ENCODE data around the gene TRIM14. TPM values are rescaled to one million over a fixed set of nuclear protein-coding genes. Genes with fewer than 3 reads are reported as not detected.
A peak's percentile ranks its signal among the peaks of the same experiment; 100 is the strongest.

TRIM14 gene
- total RNA-seq, 6 experiments from 2014 or later = 22.6 to 34.6 (median 27.3) TPM

DNA sequence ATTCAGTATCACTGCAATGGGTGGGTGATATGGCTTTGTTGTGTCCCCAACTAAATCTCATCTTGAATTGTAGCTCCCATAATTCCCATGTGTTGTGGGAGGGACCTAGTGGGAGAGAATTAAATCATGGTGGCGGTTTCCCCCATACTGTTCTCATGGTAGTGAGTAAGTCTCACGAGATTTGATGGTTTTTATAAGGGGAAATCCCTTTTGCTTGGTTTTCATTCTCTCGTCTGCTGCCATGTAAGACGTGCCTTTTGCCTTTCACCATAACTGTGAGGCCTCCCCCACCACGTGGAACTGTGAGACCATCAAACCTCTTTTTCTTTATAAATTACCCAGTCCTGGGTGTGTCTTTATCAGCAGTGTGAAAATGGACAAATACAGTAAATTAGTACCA, 72.0 kb downstream of the TRIM14 start:
- H3K27ac ChIP-seq = no peak overlapping the region
- no peak overlapping the region for H3K4me3 ChIP-seq
- no peaks in the 10 kb centered on the region for H3K9me3 ChIP-seq
- WGBS (ENCODE audit: insufficient coverage, low coverage, low lambda C conversion rate, missing lambda C conversion rate) = 70% methylated on average over 5 of the region's 5 CpGs
- no peaks in the 10 kb centered on the region for H3K36me3 ChIP-seq
- ATAC-seq = no peak
- no peak for DNase-seq
- H3K27me3 ChIP-seq = no peaks in the 10 kb centered on the region
- intact Hi-C loops (cut with DNase I) = no loop called here
- TF ChIP-seq, protein P1, sequence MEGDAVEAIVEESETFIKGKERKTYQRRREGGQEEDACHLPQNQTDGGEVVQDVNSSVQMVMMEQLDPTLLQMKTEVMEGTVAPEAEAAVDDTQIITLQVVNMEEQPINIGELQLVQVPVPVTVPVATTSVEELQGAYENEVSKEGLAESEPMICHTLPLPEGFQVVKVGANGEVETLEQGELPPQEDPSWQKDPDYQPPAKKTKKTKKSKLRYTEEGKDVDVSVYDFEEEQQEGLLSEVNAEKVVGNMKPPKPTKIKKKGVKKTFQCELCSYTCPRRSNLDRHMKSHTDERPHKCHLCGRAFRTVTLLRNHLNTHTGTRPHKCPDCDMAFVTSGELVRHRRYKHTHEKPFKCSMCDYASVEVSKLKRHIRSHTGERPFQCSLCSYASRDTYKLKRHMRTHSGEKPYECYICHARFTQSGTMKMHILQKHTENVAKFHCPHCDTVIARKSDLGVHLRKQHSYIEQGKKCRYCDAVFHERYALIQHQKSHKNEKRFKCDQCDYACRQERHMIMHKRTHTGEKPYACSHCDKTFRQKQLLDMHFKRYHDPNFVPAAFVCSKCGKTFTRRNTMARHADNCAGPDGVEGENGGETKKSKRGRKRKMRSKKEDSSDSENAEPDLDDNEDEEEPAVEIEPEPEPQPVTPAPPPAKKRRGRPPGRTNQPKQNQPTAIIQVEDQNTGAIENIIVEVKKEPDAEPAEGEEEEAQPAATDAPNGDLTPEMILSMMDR (IDR thresholded peaks at IDR 0.05) = no peak
- no peak for TF ChIP-seq POLR2A (IDR thresholded peaks at IDR 0.05)
- no peaks in the 10 kb centered on the region for H3K4me1 ChIP-seq

DNA sequence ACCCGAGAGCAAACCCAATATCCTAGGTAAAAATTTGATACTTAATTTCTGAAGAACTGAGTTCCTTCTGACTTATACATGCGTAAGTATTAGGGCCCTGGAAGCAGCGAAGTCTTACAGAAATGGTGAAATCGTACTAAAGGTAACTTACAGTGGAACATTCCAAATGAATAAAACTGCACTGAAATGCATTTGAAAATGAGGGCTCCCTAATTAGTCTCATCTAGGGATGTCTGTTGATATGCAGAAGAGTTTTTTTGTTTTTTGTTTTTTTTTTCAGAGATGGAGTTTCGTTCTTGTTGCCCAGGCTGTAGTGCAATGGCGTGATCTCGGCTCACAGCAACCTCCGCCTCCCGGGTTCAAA, 72.9 kb downstream of the TRIM14 start:
- H3K4me1 ChIP-seq = no peaks in the 10 kb centered on the region
- no peak overlapping the region for H3K4me3 ChIP-seq
- H3K9me3 ChIP-seq = no peaks in the 10 kb centered on the region
- DNase-seq (no peak), ATAC-seq (no peak)
- H3K27ac ChIP-seq = no peak overlapping the region
- no peaks in the 10 kb centered on the region for H3K36me3 ChIP-seq
- intact Hi-C loops (cut with DNase I) = no loop called here
- TF ChIP-seq, protein P1 (IDR thresholded peaks at IDR 0.05) = no peak
- no peak for TF ChIP-seq POLR2A (IDR thresholded peaks at IDR 0.05)
- H3K27me3 ChIP-seq = no peaks in the 10 kb centered on the region
- WGBS (ENCODE audit: insufficient coverage, low coverage, low lambda C conversion rate, missing lambda C conversion rate) = 81% methylated on average over 9 of the region's 9 CpGs

DNA sequence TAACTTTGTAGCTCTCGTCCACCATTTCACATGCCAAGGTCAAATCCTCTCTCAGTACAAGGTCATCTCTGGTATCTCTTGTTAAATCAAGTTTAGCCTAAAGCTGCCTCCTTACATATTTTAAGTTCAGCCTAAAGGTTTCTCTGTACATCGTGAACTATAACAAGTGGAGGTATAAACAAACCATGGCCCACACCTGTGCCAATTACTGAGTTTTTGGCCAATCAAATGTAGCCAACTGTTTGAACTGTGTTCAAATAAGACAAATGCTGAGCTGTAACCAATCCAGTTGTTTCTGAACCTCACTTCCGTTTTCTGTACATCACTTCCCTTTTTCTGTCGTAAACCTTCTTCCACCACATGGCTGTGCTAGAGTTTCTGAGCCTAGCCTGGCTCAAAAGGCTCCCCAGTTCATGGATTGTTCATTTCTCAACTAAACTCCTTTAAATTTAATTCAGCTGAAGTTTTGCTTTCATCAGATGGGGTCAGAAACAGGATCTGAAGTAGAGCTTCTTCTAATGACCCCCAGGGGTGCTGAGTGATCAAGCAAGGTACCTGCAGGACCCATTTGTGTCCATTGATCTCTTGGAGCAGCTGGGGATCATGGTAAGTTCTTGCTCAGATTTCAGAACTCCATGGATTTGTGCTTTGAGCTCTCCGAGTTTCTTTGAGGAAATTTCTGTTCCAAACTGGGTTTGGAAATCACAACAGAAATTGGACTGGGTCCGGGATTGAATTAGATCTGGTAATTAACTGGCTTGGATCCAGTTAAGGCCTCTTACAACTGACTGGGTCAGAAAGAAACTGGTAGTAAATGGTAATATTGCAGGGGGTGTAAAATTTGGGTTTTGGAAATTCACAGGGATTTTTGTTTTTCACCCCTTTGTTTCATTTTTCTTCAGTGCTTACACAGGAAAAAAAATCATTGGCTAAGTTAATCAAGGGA, 73.5 kb downstream of the TRIM14 start:
- Histone ChIP-seq H3K4me3 (no peak overlapping the region), H3K27me3 (no peaks in the 10 kb centered on the region), H3K4me1 (no peaks in the 10 kb centered on the region), H3K9me3 (no peaks in the 10 kb centered on the region), H3K36me3 (no peaks in the 10 kb centered on the region), H3K27ac (no peak overlapping the region)
- DNase-seq (no peak), ATAC-seq (peak in 3 of 4 donors; percentile 33 to 62 (median 35))
- WGBS (ENCODE audit: insufficient coverage, low coverage, low lambda C conversion rate, missing lambda C conversion rate) = 56% methylated on average over 6 of the region's 6 CpGs
- intact Hi-C loops (cut with DNase I) = no loop called here
- no peak for TF ChIP-seq POLR2A (IDR thresholded peaks at IDR 0.05)
- TF ChIP-seq, protein P1 (IDR thresholded peaks at IDR 0.05) = no peak

DNA sequence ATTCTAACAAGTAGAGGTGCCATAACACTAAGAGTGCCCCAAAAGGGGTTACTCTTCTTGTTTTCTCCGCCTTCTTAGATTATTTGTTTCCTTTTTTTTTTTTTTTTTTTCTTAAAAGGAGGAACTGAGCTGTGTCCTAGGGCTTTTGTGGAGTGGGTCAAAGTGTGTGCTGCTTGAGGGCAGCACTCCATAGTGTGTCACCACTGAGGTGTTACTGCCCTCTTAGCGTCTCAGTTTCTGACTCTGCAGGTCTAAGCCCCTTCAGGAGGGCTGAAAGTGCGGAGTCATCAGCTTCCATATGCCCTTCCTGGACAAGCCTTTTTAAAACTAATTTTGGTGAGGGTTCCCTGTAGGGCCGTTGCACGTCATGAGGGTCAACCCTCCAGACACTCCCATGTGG, 75.1 kb downstream of the TRIM14 start:
- DNase-seq (no peak), ATAC-seq (no peak)
- 77% methylated on average over 5 of the region's 5 CpGs for WGBS (ENCODE audit: insufficient coverage, low coverage, low lambda C conversion rate, missing lambda C conversion rate)
- H3K27ac ChIP-seq = no peak overlapping the region
- no peaks in the 10 kb centered on the region for H3K9me3 ChIP-seq
- no peak overlapping the region for H3K4me3 ChIP-seq
- no peaks in the 10 kb centered on the region for H3K4me1 ChIP-seq
- no peaks in the 10 kb centered on the region for H3K27me3 ChIP-seq
- no peaks in the 10 kb centered on the region for H3K36me3 ChIP-seq
- no peak for TF ChIP-seq POLR2A (IDR thresholded peaks at IDR 0.05)
- TF ChIP-seq, protein P1 (IDR thresholded peaks at IDR 0.05) = no peak
- intact Hi-C loops (cut with DNase I) = no loop called here

All from right lobe of liver (tissue), 6 donors.